ENCODE measurements around the gene FAM131C.
A peak's percentile ranks its signal among the peaks of the same experiment; 100 is the strongest.
"Not testable (repeated sequence)": the region's sequence is repeated elsewhere in the genome, so short reads cannot be mapped to it uniquely, and the experiment has no call there.

The FAM131C gene

GRCh38 chr1:16076031-16076864, 2.8 kb upstream of the FAM131C start:
- peak; percentile 43 for DNase-seq

- DNase-seq, result no peak
These were observed 2.0 kb upstream of the FAM131C start for GRCh38 chr1:16075337-16076030.

GRCh38 chr1:16074217-16074616, 766 bp upstream of the FAM131C start:
- DNase-seq, result no peak

- no peak for DNase-seq
These were observed 601 bp downstream of the FAM131C start for GRCh38 chr1:16072616-16073484.

GRCh38 chr1:16072095-16072494, 1.4 kb downstream of the FAM131C start:
- DNase-seq, result no peak

GRCh38 chr1:16071614-16072013, 1.8 kb downstream of the FAM131C start:
- DNase-seq, result no peak

GRCh38 chr1:16070640-16071355, 2.7 kb downstream of the FAM131C start:
- no peak for DNase-seq

GRCh38 chr1:16068356-16069270, 4.8 kb downstream of the FAM131C start:
- no peak for DNase-seq

- no peak for DNase-seq
These were observed 5.5 kb downstream of the FAM131C start for GRCh38 chr1:16067933-16068332.

GRCh38 chr1:16067127-16067768, 6.2 kb downstream of the FAM131C start:
- DNase-seq, result no peak

- DNase-seq, result no peak
These were observed 7.2 kb downstream of the FAM131C start for GRCh38 chr1:16066245-16066644.

- DNase-seq, result no peak
These were observed 8.2 kb downstream of the FAM131C start for GRCh38 chr1:16065269-16065576.

GRCh38 chr1:16064536-16065268, 8.7 kb downstream of the FAM131C start:
- no peak for DNase-seq

- no peak for DNase-seq
These were observed 9.5 kb downstream of the FAM131C start for GRCh38 chr1:16063921-16064320.

GRCh38 chr1:16063226-16063829, 10.1 kb downstream of the FAM131C start:
- no peak for DNase-seq

GRCh38 chr1:16062687-16063075, 10.8 kb downstream of the FAM131C start:
- DNase-seq, result not testable (repeated sequence)

GRCh38 chr1:16061989-16062686, 11.3 kb downstream of the FAM131C start:
- not testable (repeated sequence) for DNase-seq

- DNase-seq, result no peak
These were observed 12.2 kb downstream of the FAM131C start for GRCh38 chr1:16061266-16061665.

- not testable (repeated sequence) for DNase-seq
These were observed 14.9 kb downstream of the FAM131C start for GRCh38 chr1:16058394-16059120.
